Measurements from ENCODE around the gene CALM3.

Gene CALM3

DNA sequence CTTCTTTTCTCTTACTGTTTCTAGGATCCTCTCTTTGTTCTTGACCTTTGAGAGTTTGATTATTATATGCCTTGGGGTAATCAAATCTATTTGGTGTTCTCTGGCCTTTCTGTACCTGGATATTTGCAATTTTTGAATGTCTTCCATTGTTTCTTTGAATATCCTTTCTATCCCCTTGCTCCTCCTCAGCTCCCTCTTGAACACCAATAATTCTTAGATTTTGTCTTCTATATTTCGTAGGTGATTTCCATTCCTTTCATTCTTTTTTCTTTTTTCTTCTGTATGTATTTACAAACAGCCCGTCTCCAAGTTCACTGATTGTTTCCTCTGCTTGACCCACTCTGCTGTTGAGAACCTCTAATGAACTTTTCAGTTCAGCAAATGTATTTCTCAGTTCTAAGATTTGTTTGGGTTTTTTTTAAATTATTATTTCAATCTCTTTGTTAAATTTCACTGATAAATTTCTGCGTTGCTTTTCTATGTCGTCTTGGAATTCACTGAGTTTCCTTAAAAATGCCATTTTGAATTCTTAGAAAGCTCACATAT, 2.7 kb upstream of the CALM3 start:
- Histone ChIP-seq H3K4me1 (ENCODE audit: control extremely low read depth in 1 of 4, control insufficient read depth in 4 of 4, insufficient read depth in 4 of 4, low read length in 3 of 4) (peaks cover 0 to 21% (median 19%) of the 10 kb centered on the region in 4 experiments), H3K9me3 (ENCODE audit: control extremely low read depth in 1 of 5, control insufficient read depth in 4 of 5, insufficient read depth in 2 of 5, low read depth in 1 of 5, low read length in 4 of 5) (peaks cover 0 to 6% (median 3%) of the 10 kb centered on the region in 5 experiments), H3K36me3 (ENCODE audit: control insufficient read depth in 4 of 4, insufficient read depth in 4 of 4, low read length in 3 of 4) (no peaks in the 10 kb centered on the region), H3K4me3 (ENCODE audit: control insufficient read depth in 1 of 7, extremely low read depth in 1 of 7, insufficient read depth in 4 of 7, low read depth in 2 of 7, low read length in 6 of 7) (no peak overlapping the region), H3K27me3 (replicated peaks in 2 of 5; ENCODE audit: control insufficient read depth in 4 of 5, insufficient read depth in 5 of 5, low read length in 4 of 5) (no peaks in the 10 kb centered on the region), H3K27ac (ENCODE audit: insufficient read depth in 1 of 2, low read depth in 1 of 2, low read length in 2 of 2, poor library complexity in 1 of 2, severe bottlenecking in 2 of 2) (no peak overlapping the region)
- ChIA-PET CTCF (interaction anchor here (0.8 to 1.2 kb wide), 3 partner anchors 13 to 906 kb away, joined by 3 to 5 read pairs (median 4); partner anchors contain the start of gene QPCTL), POLR2A (no interaction called here)
- WGBS (ENCODE audit: insufficient coverage) = 100% methylated on average over 4 of the region's 4 CpGs
- DNase-seq = no peak

DNA sequence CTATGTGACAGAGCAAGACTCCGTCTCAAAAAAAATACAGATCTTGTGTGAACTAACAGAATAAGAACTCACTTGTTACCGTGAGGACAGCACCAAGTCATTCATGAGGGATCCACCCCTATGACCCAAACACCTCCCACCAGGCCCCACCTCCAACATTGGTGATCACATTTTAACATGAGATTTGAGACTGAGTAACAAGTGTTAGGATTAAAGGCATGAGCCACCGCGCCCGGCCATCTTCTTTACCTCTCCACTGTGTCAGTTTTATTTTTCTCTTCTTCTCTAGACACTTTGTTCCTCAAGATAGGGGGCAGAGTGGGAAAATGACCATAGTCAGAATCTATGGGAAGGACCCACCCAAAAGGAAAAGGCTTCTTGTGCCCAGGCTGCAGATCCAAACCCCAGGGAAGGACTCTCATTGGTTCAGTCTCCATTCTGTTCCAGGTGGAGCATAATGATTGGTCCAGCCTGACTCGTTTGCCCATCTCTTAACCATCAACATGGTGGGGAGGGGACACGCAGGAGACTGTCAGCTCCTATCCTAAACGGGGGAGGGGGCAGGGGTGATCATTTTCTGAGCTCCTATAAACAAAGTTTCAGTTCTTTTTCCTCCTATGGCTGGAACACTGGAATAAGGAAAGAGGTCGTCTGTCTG, 1.3 kb upstream of the CALM3 start:
- Histone ChIP-seq H3K27me3 (replicated peaks in 2 of 5; ENCODE audit: control insufficient read depth in 4 of 5, insufficient read depth in 5 of 5, low read length in 4 of 5) (no peaks in the 10 kb centered on the region), H3K4me3 (ENCODE audit: control insufficient read depth in 1 of 7, extremely low read depth in 1 of 7, insufficient read depth in 4 of 7, low read depth in 2 of 7, low read length in 6 of 7) (peak overlapping the region; percentile 36 to 100 (median 77)), H3K27ac (ENCODE audit: insufficient read depth in 1 of 2, low read depth in 1 of 2, low read length in 2 of 2, poor library complexity in 1 of 2, severe bottlenecking in 2 of 2) (peak overlapping the region; percentile 100), H3K4me1 (ENCODE audit: control extremely low read depth in 1 of 4, control insufficient read depth in 4 of 4, insufficient read depth in 4 of 4, low read length in 3 of 4) (peaks cover 0 to 29% (median 28%) of the 10 kb centered on the region in 4 experiments), H3K9me3 (ENCODE audit: control extremely low read depth in 1 of 5, control insufficient read depth in 4 of 5, insufficient read depth in 2 of 5, low read depth in 1 of 5, low read length in 4 of 5) (peaks cover 0 to 6% (median 3%) of the 10 kb centered on the region in 5 experiments), H3K36me3 (ENCODE audit: control insufficient read depth in 4 of 4, insufficient read depth in 4 of 4, low read length in 3 of 4) (peaks cover 0 to under 1% (median 0%) of the 10 kb centered on the region in 4 experiments)
- no peak for DNase-seq
- POLR2A ChIA-PET = interaction anchor here (0.6 to 1.3 kb wide), 2 partner anchors 12 to 866 kb away, joined by 4 to 6 read pairs; no protein-coding TSS in a partner anchor
- CTCF ChIA-PET = interaction anchor here (1.0 to 4.9 kb wide), 6 partner anchors 12 to 63 kb away, joined by 3 to 24 read pairs (median 3); partner anchors contain the start of gene DACT3
- WGBS (ENCODE audit: insufficient coverage) = 67% methylated on average over 2 of the region's 9 CpGs

DNA sequence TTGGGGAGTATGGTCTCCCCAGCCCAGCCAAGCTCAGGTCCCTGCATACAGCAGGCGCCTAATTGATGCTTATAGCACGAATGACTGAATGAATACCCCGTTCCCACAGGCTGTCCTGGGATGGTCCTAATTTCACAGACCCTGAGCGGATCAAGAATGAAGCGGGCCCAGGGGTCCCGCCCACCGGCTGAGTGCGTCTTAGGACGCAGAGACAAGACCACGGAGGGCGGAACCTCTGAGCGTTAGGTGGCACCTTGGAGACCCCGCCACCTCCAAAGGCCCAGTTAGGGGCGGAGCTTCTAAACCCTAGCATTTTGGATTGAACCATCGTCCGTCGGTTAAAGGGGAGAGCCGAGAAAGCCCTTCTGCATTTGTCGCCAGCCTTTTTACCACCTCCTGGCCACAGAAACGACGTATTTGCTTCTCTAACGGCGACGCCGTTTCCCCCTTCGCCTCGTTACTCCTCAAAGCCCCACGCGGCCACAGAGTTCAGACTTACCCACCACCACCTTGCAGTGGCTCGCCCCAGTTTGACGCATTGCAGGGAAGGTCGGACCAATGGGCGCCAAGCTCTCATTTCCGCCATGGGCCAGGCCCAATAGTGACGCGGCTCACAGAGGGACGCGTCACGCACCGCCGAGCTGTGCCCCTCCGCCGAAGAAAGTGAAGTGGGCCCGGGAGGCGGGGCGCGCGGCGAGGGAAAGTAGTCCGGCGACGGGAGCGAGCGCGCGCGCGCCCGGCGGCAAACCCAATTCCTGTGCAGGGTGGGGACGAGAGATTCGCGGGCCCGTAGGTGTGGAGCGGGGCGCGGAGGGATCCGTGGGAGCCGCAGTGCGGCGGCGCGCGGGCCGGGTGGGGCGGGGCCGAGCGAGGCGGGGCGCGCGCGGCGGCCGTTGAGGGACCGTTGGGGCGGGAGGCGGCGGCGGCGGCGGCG, 479 bp upstream of the CALM3 start:
- ChIA-PET CTCF (interaction anchor here (0.6 to 4.9 kb wide), 10 partner anchors 11 to 205 kb away, joined by 3 to 24 read pairs (median 3); partner anchors contain the start of gene DACT3), POLR2A (interaction anchor here (0.6 to 1.3 kb wide), 4 partner anchors 11 to 866 kb away, joined by 3 to 6 read pairs (median 4); partner anchors contain the start of genes DACT3 and ZC3H4)
- H3K27me3 ChIP-seq (replicated peaks in 2 of 5; ENCODE audit: control insufficient read depth in 4 of 5, insufficient read depth in 5 of 5, low read length in 4 of 5) = no peaks in the 10 kb centered on the region
- H3K36me3 ChIP-seq (ENCODE audit: control insufficient read depth in 4 of 4, insufficient read depth in 4 of 4, low read length in 3 of 4) = peaks cover 3 to 8% (median 5%) of the 10 kb centered on the region in 4 experiments
- peak overlapping the region; percentile 58 to 100 (median 95) for H3K4me3 ChIP-seq (ENCODE audit: control insufficient read depth in 1 of 7, extremely low read depth in 1 of 7, insufficient read depth in 4 of 7, low read depth in 2 of 7, low read length in 6 of 7)
- H3K4me1 ChIP-seq (ENCODE audit: control extremely low read depth in 1 of 4, control insufficient read depth in 4 of 4, insufficient read depth in 4 of 4, low read length in 3 of 4) = peaks cover 0 to 29% (median 28%) of the 10 kb centered on the region in 4 experiments
- peaks cover 0 to 6% (median 3%) of the 10 kb centered on the region in 5 experiments for H3K9me3 ChIP-seq (ENCODE audit: control extremely low read depth in 1 of 5, control insufficient read depth in 4 of 5, insufficient read depth in 2 of 5, low read depth in 1 of 5, low read length in 4 of 5)
- WGBS (ENCODE audit: insufficient coverage) = 2% methylated on average over 56 of the region's 93 CpGs
- peak overlapping the region; percentile 100 for H3K27ac ChIP-seq (ENCODE audit: insufficient read depth in 1 of 2, low read depth in 1 of 2, low read length in 2 of 2, poor library complexity in 1 of 2, severe bottlenecking in 2 of 2)
- peak; percentile 98 to 99 (median 99) for DNase-seq

DNA sequence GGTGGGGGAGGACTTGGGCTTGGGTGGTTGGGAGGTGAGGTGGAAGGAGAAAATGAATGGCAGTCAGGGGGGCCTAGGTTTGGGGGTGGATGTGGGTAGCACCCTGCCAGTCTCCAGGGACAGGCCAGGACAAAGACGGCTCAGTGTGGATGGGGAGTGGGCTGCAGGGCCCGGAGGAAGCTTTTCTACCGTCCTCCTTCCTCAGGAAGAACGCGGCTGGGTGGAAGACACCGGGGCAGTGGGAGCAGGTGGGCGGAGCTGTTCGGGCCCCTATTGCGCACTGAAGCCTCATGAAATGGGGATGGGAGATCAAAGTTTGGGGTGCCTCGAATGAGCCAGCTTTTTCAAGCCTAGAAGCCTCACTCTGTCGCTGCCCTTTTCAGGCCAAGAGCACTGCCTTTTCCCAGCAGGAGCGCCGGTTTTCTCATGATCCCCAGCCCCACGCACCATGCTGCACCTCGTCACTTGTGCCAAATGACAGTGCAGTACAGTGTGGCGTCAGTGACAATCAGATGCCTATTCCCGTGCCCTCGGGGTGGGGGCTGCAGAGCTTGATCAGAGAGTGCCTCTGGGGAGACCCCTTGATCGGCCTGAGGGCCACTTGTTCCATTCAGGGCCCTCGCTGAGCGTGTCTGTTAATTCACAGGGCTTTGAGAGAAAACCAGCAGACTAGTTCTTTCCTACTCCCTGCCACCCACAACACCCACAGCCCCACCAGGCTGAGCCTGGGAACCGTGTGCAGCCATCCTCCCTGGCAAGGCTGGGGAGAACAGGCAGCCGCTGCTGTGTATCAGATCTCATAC, 1.5 kb downstream of the CALM3 start:
- POLR2A ChIA-PET = interaction anchor here (2.1 kb wide), 1 partner anchor 9 kb away, joined by 9 read pairs; no protein-coding TSS in a partner anchor
- Histone ChIP-seq H3K9me3 (ENCODE audit: control extremely low read depth in 1 of 5, control insufficient read depth in 4 of 5, insufficient read depth in 2 of 5, low read depth in 1 of 5, low read length in 4 of 5) (peaks cover 0 to 6% (median 3%) of the 10 kb centered on the region in 5 experiments), H3K4me3 (ENCODE audit: control insufficient read depth in 1 of 7, extremely low read depth in 1 of 7, insufficient read depth in 4 of 7, low read depth in 2 of 7, low read length in 6 of 7) (peak overlapping the region; percentile 25 to 100 (median 95)), H3K27me3 (replicated peaks in 2 of 5; ENCODE audit: control insufficient read depth in 4 of 5, insufficient read depth in 5 of 5, low read length in 4 of 5) (no peaks in the 10 kb centered on the region), H3K36me3 (ENCODE audit: control insufficient read depth in 4 of 4, insufficient read depth in 4 of 4, low read length in 3 of 4) (peaks cover 9 to 28% (median 23%) of the 10 kb centered on the region in 4 experiments), H3K4me1 (ENCODE audit: control extremely low read depth in 1 of 4, control insufficient read depth in 4 of 4, insufficient read depth in 4 of 4, low read length in 3 of 4) (peaks cover 0 to 29% (median 28%) of the 10 kb centered on the region in 4 experiments), H3K27ac (ENCODE audit: insufficient read depth in 1 of 2, low read depth in 1 of 2, low read length in 2 of 2, poor library complexity in 1 of 2, severe bottlenecking in 2 of 2) (peak overlapping the region in 1 of 2 experiments; percentile 100)
- CTCF ChIA-PET = interaction anchor here (0.7 to 4.9 kb wide), 7 partner anchors 9 to 137 kb away, joined by 3 to 24 read pairs (median 3); partner anchors contain the start of gene DACT3
- no peak for DNase-seq
- WGBS (ENCODE audit: insufficient coverage) = 32% methylated on average over 18 of the region's 23 CpGs

DNA sequence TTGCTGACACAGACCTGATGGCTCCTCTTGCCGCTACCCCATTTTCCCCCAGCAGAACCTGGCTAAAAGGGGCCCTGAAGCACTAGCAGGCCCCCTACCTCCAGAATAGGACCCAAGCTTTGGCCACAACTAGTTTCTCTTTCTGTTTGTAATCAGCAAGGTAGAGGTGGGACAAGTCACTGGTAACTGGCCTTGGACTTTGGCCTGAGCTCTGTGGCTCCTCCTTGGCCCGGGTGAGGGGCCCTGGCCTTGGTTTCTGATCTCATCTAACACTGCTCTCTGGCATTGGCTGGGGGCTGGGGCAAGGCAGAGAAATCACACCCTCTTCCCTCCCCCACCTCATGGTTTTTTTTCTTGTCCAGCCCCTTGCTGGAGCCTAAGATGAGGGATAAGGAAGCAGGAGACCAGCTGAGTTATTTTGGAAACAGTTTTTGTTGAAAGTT, 2.1 kb downstream of the CALM3 start:
- CTCF ChIA-PET = interaction anchor here (0.8 to 4.9 kb wide), 5 partner anchors 8 to 102 kb away, joined by 3 to 24 read pairs (median 12); partner anchors contain the start of gene DACT3
- Histone ChIP-seq H3K4me1 (ENCODE audit: control extremely low read depth in 1 of 4, control insufficient read depth in 4 of 4, insufficient read depth in 4 of 4, low read length in 3 of 4) (peaks cover 0 to 29% (median 28%) of the 10 kb centered on the region in 4 experiments), H3K27ac (ENCODE audit: insufficient read depth in 1 of 2, low read depth in 1 of 2, low read length in 2 of 2, poor library complexity in 1 of 2, severe bottlenecking in 2 of 2) (peak overlapping the region in 1 of 2 experiments; percentile 100), H3K36me3 (ENCODE audit: control insufficient read depth in 4 of 4, insufficient read depth in 4 of 4, low read length in 3 of 4) (peaks cover 12 to 34% (median 29%) of the 10 kb centered on the region in 4 experiments), H3K27me3 (replicated peaks in 2 of 5; ENCODE audit: control insufficient read depth in 4 of 5, insufficient read depth in 5 of 5, low read length in 4 of 5) (no peaks in the 10 kb centered on the region), H3K9me3 (ENCODE audit: control extremely low read depth in 1 of 5, control insufficient read depth in 4 of 5, insufficient read depth in 2 of 5, low read depth in 1 of 5, low read length in 4 of 5) (peaks cover 0 to 6% (median 3%) of the 10 kb centered on the region in 5 experiments), H3K4me3 (ENCODE audit: control insufficient read depth in 1 of 7, extremely low read depth in 1 of 7, insufficient read depth in 4 of 7, low read depth in 2 of 7, low read length in 6 of 7) (peak overlapping the region in 6 of 7 experiments; percentile 87 to 100 (median 96))
- peak in 1 of 3 donors; percentile 41 for DNase-seq
- WGBS (ENCODE audit: insufficient coverage) = 70% methylated on average over 2 of the region's 2 CpGs
- POLR2A ChIA-PET = interaction anchor here (2.1 kb wide), 1 partner anchor 8 kb away, joined by 9 read pairs; no protein-coding TSS in a partner anchor

Measured in common myeloid progenitor, CD34-positive (primary cell).